Mononuclear cell (primary cell): ENCODE data around the gene EXOSC9. TPM values are rescaled to one million over a fixed set of nuclear protein-coding genes. Genes with fewer than 3 reads are reported as not detected.
"Not testable (repeated sequence)": the region's sequence is repeated elsewhere in the genome, so short reads cannot be mapped to it uniquely, and the experiment has no call there.

Source experiments
- H3K27me3 ChIP-seq: 2 replicates; pipeline ENCODE4 v1.6.0; 2011; ENCODE audit warnings: low read length, control low read depth; ENCODE audit not compliant: insufficient read depth
- H3K4me1 ChIP-seq: 2 replicates; pipeline ENCODE4 v1.5.1; 2011; ENCODE audit warnings: mild to moderate bottlenecking, low read length, control low read depth; ENCODE audit not compliant: insufficient read depth
- H3K4me3 ChIP-seq: 2 replicates; pipeline ENCODE4 v1.5.1; 2011; ENCODE audit warnings: mild to moderate bottlenecking, low read length, moderate library complexity
- H3K9me3 ChIP-seq: 2 replicates; pipeline ENCODE4 v1.5.1; 2011; ENCODE audit warnings: low read depth, mild to moderate bottlenecking, control low read depth, low read length
- total RNA-seq: library from RNA; depleted of rRNA; stranded (reverse); fragments of >200 nt; gene quantifications from one replicate; pipeline ENCODE4 v1.2.3, GENCODE V29; 2012

Gene EXOSC9, protein sequence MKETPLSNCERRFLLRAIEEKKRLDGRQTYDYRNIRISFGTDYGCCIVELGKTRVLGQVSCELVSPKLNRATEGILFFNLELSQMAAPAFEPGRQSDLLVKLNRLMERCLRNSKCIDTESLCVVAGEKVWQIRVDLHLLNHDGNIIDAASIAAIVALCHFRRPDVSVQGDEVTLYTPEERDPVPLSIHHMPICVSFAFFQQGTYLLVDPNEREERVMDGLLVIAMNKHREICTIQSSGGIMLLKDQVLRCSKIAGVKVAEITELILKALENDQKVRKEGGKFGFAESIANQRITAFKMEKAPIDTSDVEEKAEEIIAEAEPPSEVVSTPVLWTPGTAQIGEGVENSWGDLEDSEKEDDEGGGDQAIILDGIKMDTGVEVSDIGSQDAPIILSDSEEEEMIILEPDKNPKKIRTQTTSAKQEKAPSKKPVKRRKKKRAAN
- 81.5 TPM for total RNA-seq

DNA sequence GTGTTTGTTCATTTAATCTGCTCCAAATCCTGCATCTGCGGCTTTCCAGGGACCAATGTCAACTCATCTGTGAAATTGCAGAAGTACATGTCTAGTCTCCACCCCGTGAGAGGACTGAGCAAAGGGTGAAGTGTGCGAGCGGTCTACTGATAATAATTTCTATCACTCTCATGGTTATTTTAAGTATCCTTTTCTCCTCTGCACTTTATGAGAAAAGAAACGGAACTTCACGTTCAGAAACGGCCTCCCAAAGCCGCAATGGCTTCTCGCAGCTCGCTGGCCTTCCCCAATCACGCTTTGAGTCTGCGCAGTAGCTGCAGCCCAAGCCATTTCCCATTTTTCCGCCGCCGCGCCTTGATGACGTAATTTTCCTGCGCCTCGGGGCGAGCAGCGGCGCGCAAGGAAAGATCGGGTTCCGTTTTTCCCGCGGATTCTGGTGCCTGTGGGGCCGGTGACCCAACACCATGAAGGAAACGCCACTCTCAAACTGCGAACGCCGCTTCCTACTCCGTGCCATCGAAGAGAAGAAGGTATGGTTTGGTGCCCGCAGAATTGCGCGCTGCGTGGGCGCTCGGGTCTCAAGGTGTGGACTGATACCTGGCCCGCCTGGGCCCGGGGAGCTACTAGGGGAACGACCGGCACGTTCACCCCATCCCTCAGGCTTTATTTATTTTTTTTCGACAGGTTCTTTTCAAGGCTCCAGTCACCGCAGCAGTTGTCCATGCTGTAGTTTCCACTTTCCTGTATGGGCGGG is at the start of gene EXOSC9:
TSS of gene EXOSC9 (plus strand) at position 363 of the 754 bp plus-strand sequence. CDS start at position 465, 102 bp downstream.
- Histone ChIP-seq H3K9me3 (no peaks in the 10 kb centered on the region), H3K27me3 (no peaks in the 10 kb centered on the region), H3K4me1 (peaks cover 14% of the 10 kb centered on the region), H3K4me3 (peak within 1 kb of the TSS; percentile 89)

DNA sequence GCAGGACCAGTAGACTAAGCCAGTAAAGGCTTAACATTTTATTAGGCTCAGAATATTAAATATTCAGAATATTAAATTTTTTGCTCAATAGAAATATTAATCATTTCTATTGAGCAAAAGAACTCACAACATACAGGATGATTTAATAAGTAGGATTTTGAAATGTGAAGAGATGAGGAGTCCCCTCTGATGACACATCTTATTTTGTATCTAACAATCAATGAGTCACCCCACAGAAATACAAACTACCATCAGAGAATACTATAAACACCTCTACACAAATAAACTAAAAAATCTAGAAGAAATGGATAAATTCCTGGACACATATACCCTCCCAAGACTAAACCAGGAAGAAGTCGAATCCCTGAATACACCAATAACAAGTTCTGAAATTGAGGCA is 49.0 kb upstream of the EXOSC9 start:
- H3K9me3 ChIP-seq, H3K4me1 ChIP-seq, H3K4me3 ChIP-seq, H3K27me3 ChIP-seq: not testable (repeated sequence)

DNA sequence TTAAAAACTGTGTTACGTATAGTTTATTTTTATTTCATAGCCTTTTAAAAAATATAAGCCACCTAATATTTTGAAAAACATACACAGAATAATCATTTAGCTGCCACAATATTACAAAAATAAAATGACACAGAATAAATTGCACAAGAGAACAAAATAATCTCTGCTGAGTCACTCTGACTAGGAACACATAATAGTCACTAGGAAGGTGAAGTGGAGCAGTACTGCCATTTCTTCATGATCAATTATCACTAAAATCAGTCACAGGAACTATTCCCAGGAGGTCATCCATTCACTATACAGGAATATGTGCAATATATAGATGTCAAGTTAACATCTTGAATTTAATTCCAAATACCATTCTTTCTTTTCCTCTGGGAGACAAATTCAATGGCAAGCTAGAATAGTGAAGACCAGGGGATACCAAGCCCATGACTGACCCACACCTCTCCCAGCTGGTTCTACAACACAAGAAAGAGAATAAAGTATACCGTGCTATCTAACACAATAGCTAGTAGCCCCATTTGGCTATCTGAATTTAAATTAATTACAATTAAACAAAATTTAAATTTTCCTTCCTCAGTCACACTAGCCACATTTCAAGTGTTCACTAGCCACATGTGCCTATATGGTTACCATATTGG is 42.1 kb upstream of the EXOSC9 start:
- H3K4me3 ChIP-seq = no peak overlapping the region
- H3K4me1 ChIP-seq = no peaks in the 10 kb centered on the region
- H3K9me3 ChIP-seq = no peaks in the 10 kb centered on the region
- H3K27me3 ChIP-seq = peaks cover 54% of the 10 kb centered on the region

DNA sequence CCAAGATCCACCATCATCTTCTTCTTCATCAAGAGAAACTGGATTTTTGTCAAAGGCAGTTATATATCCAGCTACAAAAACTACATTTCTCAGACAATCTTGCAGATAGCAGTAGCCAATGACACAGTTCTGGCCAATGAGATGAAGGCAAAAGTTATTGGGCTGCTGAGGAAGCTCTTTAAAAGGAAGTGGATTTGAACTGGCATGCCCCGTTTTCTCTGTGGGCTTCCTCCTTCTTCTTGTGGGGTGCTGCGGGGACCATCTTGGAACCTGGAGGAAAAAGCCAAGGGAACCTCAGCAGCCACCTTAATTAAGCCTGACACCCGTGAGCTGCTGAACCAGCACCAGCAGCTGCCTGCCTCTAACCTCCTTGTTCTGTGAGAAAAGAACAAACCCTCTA is 40.9 kb upstream of the EXOSC9 start:
- H3K9me3 ChIP-seq = no peaks in the 10 kb centered on the region
- no peak overlapping the region for H3K4me3 ChIP-seq
- no peaks in the 10 kb centered on the region for H3K4me1 ChIP-seq
- H3K27me3 ChIP-seq = peaks cover 65% of the 10 kb centered on the region

DNA sequence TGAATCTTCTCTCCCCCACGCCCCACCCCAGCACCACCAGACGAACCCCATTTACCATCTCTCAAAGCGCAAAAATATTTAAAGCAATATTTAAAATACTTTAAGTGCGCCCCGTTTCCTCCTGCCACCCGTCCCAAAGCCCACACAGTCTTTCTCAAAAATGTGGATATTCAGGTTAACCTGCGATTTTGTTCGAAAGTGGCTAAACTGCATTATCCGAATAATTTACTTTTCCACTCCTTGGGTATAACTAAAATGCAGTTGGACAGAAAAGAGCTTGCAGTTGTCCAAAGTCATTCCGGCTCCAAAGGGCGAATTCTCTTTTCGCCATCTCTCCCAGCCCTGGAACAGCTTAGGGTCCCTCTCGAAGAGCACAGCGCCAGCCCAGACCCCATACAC is 36.8 kb upstream of the EXOSC9 start:
- H3K9me3 ChIP-seq = no peaks in the 10 kb centered on the region
- H3K27me3 ChIP-seq = peaks cover 82% of the 10 kb centered on the region
- no peak overlapping the region for H3K4me3 ChIP-seq
- no peaks in the 10 kb centered on the region for H3K4me1 ChIP-seq

DNA sequence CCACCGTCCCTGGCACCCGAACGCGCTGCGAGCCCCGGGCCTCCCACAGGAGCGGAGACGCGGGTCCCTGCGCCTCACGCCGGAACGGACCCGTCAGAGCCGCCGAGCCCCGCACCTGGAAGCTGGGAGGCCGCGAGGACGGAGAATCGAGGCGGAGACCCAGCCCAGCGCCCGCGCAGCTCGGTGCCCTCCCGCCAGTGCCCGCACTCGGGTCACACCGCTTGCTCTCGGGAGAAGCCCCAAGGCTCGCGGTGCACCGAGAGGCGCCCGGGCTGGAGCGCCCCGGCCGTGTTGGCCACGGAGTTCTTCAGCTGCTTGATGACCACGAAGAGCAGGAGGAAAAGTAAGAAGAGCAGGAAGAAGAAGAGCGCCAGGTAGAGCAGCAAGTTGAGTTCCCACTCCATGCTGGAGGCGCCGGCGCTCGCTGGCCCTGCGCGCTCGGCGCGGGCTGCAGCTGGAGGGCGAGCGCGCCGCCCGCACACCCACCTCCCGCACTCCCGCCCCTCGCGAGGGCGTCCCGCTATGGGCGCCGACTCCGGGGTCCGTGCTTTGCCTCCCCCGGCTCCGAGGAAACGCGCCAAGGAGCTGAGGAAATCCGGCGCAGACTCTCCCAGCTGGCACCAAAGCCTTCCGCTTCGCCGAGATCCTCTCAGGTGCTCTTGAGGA is 36.3 kb upstream of the EXOSC9 start, which contains the start of gene SMIM43:
TSS of gene SMIM43 (minus strand) at position 463 of the 666 bp plus-strand sequence. CDS start at position 404, 59 bp downstream.
- no peak within 1 kb of the TSS for H3K4me3 ChIP-seq
- H3K4me1 ChIP-seq = no peaks in the 10 kb centered on the region
- no peaks in the 10 kb centered on the region for H3K9me3 ChIP-seq
- H3K27me3 ChIP-seq = peaks cover 81% of the 10 kb centered on the region

DNA sequence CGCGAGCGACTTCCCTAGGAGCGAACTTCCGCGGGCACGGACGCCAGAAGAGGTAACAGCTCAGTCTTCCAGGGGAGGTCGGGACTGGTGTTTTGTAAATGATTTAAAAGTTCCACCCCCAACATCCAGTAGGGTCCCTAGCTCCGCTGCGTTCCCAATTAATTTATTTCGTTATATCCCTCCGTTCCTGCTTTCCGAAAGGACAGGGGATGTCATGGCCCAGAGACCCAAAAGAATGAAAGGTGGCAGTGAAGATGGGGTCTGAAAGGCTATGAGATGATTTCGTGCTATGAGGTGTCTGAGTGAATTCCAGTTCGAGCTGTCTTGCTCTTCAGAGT is 35.8 kb upstream of the EXOSC9 start:
- no peak overlapping the region for H3K4me3 ChIP-seq
- H3K9me3 ChIP-seq = no peaks in the 10 kb centered on the region
- H3K27me3 ChIP-seq = peaks cover 79% of the 10 kb centered on the region
- no peaks in the 10 kb centered on the region for H3K4me1 ChIP-seq

DNA sequence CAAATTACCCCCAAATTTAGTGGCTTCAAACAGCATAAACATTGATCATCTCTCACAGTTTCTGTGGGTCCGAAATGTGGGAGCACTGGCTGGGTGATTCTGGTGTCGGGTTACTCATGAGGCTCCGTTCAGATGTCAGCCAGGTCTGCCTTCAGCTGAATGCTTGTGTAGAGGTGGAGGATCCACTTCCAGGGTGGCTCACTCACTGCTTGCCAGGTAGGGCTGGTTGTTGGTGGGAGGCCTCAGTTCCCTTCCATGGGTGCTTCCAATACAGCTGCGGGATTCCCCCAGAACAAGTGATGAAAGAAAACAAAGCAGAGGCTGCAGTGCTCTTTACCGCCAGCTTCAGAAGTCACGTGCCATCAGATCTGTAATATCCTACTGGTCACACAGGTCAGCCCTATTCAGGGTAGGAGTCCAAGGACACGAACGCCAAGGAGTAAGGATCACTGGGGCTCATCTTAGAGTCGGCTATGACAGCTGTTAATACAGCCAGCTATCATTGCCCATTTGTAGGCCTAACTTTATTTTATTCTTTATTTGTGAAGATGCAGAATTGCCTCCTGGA is 35.1 kb upstream of the EXOSC9 start:
- peaks cover 76% of the 10 kb centered on the region for H3K27me3 ChIP-seq
- H3K4me3 ChIP-seq = no peak overlapping the region
- H3K4me1 ChIP-seq = no peaks in the 10 kb centered on the region
- no peaks in the 10 kb centered on the region for H3K9me3 ChIP-seq

DNA sequence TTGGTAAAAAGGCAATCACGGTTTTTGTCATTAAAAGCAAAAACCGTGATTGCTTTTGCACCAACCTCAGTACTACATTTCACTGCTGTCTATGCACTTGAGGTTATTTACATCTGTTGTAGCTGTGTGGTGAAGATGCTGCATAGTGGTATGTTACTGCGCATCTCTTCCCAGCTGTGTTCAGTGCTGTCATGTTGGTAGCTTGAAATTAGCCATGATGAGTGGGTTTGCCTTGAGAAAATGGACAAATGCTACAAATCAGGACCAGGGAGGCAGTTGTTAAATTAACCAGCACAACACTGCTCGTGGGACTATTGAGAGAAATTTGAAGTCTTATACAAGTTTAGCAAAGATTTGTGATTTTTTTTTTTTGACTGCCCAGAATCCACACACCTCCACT is 34.0 kb upstream of the EXOSC9 start:
- no peak overlapping the region for H3K4me3 ChIP-seq
- H3K4me1 ChIP-seq = no peaks in the 10 kb centered on the region
- no peaks in the 10 kb centered on the region for H3K9me3 ChIP-seq
- H3K27me3 ChIP-seq = peaks cover 75% of the 10 kb centered on the region

DNA sequence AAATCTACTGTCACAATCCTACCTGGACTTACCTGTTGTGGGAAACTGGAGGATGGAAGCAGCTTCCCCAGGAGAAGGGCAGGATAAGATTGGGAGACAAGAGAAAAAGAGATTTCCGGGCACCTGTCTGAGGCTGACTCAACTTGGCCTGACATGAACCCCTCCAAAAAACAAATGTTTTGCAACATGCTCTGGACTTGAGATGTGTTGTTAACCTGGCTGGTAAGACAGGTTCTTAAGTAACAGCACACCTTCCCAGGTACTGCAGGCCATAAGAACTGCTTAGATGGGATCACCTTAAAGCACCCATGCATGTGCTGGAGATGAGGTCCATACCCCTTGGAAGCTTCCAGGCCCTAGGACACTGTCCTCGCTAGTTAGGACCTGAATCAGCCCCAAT is 31.8 kb upstream of the EXOSC9 start:
- Histone ChIP-seq H3K4me1 (no peaks in the 10 kb centered on the region), H3K9me3 (no peaks in the 10 kb centered on the region), H3K4me3 (no peak overlapping the region), H3K27me3 (peaks cover 56% of the 10 kb centered on the region)

DNA sequence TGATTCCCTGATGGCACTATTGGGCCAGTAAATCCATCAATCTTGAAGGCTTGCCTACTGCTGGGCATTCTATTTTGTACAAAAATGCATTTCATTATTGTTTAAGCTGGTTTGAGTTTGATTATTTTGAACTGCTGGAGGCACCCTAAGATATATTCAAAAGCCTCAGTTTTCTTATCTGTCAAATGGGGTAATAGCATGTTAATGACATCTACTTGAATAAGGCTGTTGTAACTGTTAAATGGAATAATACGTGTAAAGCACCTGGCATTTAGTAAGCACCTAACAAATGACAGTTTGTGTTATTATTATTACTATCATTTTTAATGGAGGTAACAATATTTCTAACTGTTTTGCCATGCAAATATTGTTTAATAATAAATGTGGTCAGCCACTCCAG is 29.3 kb upstream of the EXOSC9 start:
- H3K4me3 ChIP-seq = no peak overlapping the region

DNA sequence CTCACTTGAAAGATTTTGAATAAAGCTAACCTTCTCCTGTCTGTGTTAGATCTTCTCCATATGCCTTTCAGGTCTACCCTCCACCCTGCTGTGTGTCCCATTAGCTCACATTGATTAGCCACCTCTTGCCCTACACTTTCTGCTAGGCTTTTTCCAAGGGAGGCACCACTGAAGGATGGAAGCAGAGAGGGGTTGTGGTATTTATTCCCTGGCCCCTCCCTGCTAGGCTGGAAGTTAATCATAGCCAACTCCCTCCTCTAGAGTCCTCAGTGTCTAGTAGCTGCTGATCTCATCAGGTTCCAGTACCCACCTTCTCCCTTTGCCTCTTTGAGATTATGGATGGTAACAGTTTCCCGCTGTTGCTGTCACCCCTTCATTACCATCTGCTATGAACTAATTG is 27.2 kb upstream of the EXOSC9 start:
- Histone ChIP-seq H3K9me3 (no peaks in the 10 kb centered on the region), H3K27me3 (peaks cover 24% of the 10 kb centered on the region), H3K4me1 (no peaks in the 10 kb centered on the region), H3K4me3 (no peak overlapping the region)

More for the DNA sequence above, 29.3 kb upstream of the EXOSC9 start:
- peaks cover 30% of the 10 kb centered on the region for H3K27me3 ChIP-seq
- H3K4me1 ChIP-seq = no peaks in the 10 kb centered on the region
- no peaks in the 10 kb centered on the region for H3K9me3 ChIP-seq

DNA sequence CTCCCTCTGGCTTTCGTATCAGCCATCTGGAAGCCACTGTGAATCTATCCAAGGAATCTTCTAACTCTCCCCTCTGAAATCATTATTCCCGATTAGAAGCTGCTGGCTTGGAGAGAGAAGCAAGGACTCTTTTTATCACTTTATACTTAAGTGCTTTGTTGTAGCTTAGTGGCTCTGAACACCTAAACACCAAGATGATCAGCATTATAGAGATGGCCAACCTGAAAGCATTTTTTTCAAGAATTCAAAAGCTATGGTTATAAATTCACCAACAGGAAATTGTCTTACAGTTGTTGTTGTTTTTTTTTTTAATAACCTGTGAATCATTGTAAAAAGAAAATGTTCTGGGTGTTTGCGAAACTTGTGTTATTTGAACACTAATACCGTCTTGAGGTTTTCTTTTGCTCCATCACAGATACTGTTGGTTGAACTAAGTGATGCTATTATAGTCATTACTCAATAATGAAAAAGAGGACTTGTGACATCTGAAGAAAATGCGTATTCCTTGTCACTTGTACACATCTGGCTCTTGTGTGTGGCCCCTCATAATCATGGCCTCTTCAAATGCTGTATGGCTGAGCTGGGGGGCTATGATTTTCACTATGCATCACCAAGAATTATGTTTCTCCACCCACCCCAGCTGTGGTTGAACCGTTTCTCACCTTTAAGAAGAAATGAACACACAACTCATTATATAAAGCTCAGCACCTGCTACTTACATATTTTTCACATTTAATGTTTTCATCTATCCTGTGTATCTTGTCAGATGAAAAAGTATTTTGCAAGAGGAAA is 24.3 kb upstream of the EXOSC9 start:
- no peaks in the 10 kb centered on the region for H3K9me3 ChIP-seq
- no peaks in the 10 kb centered on the region for H3K4me1 ChIP-seq
- H3K27me3 ChIP-seq = peaks cover 14% of the 10 kb centered on the region
- H3K4me3 ChIP-seq = no peak overlapping the region

DNA sequence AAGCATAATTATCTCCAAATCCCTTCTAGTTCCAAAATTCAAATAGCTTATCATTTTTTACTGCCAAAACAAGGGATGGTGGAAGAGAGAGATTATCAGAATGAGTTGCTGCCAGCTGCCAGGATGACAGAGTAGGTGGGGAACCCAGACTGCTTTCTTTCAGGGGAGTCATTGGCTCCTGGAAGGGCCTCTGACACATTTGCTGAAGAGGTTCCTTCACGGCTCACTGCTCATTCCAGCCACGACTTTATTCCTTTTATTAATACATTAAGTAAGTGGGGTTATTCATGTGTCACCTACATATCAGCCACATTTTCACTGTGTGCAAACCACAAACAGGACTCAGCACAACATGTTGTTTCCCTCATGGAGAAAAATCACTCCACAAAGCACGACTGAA is 23.5 kb upstream of the EXOSC9 start:
- Histone ChIP-seq H3K9me3 (no peaks in the 10 kb centered on the region), H3K27me3 (peaks cover 13% of the 10 kb centered on the region), H3K4me1 (no peaks in the 10 kb centered on the region), H3K4me3 (no peak overlapping the region)
